Esophagus muscularis mucosa (tissue), 4 donors: Measurements from ENCODE around the gene SAMD4A.

Experiments
- EP300 ChIP-seq: sonication (generic); formaldehyde crosslinking; IDR thresholded peaks from one replicate; pipeline ENCODE4 v1.6.1; 2017; ENCODE audit warnings: antibody characterized with exemption
- POLR2A ChIP-seq: fragments of 450-650 bp; IDR thresholded peaks from one replicate; pipeline ENCODE4 v1.6.1; 2017; ENCODE audit warnings: antibody characterized with exemption, moderate library complexity, mild to moderate bottlenecking, low read depth
- POLR2AphosphoS5 ChIP-seq, 2 donors: sonication (generic); formaldehyde crosslinking; IDR thresholded peaks; one replicate each; pipeline ENCODE4 v1.6.1; 2017; ENCODE audit warnings: antibody characterized with exemption in 2 of 2
- TF ChIP-seq, protein P1 (sequence below), 3 experiments: fragments of 200-600 bp in 2 of 3; fragments of 450-650 bp in 1 of 3; sonication (generic) in 2 of 3; IDR thresholded peaks; one replicate each; pipeline ENCODE4 v1.5.1; 2017 to 2019; ENCODE audit warnings: antibody characterized with exemption in 3 of 3, mild to moderate bottlenecking in 2 of 3, moderate library complexity in 1 of 3

DNA sequence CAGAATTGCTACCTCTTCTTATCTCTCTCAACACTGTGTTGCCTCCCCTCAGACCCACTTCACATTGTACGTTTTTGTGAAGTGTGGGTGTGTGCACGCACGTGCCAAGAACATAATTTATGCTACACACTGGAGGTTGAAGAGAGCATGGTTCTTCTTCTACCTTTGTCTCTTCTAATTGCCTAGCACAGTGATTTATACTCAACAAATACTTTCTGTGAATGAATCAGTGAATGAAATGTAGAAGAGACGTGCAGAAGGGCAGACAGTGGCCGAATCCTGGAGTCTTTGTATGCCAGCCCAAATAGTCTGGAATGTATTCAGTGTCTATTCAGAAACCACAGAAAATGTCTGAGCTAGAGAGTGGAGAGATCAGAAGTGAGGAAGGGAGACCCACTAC lies 4.6 kb upstream of the SAMD4A start:
- TF ChIP-seq, protein P1, sequence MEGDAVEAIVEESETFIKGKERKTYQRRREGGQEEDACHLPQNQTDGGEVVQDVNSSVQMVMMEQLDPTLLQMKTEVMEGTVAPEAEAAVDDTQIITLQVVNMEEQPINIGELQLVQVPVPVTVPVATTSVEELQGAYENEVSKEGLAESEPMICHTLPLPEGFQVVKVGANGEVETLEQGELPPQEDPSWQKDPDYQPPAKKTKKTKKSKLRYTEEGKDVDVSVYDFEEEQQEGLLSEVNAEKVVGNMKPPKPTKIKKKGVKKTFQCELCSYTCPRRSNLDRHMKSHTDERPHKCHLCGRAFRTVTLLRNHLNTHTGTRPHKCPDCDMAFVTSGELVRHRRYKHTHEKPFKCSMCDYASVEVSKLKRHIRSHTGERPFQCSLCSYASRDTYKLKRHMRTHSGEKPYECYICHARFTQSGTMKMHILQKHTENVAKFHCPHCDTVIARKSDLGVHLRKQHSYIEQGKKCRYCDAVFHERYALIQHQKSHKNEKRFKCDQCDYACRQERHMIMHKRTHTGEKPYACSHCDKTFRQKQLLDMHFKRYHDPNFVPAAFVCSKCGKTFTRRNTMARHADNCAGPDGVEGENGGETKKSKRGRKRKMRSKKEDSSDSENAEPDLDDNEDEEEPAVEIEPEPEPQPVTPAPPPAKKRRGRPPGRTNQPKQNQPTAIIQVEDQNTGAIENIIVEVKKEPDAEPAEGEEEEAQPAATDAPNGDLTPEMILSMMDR (IDR thresholded peaks at IDR 0.05) = no peak
- TF ChIP-seq POLR2A (no peak), EP300 (no peak), POLR2AphosphoS5 (IDR thresholded peaks at IDR 0.05) (no peak)
